HepG2 (cell line): ENCODE results near the gene ZNF292. TPM values are rescaled to one million over a fixed set of nuclear protein-coding genes. Genes with fewer than 3 reads are reported as not detected.

Source experiments
- ATM ChIP-seq: fragments of 450-650 bp; IDR thresholded peaks from 2 replicates; pipeline ENCODE4 v1.7.1; 2017; ENCODE audit warnings: mild to moderate bottlenecking, borderline replicate concordance
- FOXM1 ChIP-seq: sonication (generic); formaldehyde crosslinking; IDR thresholded peaks from 2 replicates; pipeline ENCODE4 v1.5.0; 2020; ENCODE audit warnings: missing genetic modification reagents
- LCORL ChIP-seq, 2 experiments: fragments of 450-650 bp in 1 of 2; sonication (generic) in 1 of 2; formaldehyde crosslinking in 1 of 2; IDR thresholded peaks; 2 replicates each; pipeline versions ENCODE4 v1.5.0 to v1.6.1; 2017 to 2020; ENCODE audit warnings: antibody characterized with exemption in 1 of 2, missing genetic modification reagents in 1 of 2
- NR2F1 ChIP-seq, 2 experiments: fragments of 450-650 bp in 1 of 2; formaldehyde crosslinking in 1 of 2; IDR thresholded peaks; 2 replicates each; pipeline versions ENCODE4 v1.5.0 to v1.6.1; 2016 to 2020; ENCODE audit warnings: mild to moderate bottlenecking in 1 of 2, missing compliant biosample characterization in 1 of 2, missing genetic modification reagents in 1 of 2, moderate library complexity in 1 of 2
- ONECUT2 ChIP-seq: sonication (generic); formaldehyde crosslinking; IDR thresholded peaks from 2 replicates; pipeline ENCODE4 v1.4.0; 2020; ENCODE audit warnings: missing genetic modification reagents
- PHB2 ChIP-seq: fragments of 450-650 bp; IDR thresholded peaks from 2 replicates; pipeline ENCODE4 v1.6.1; 2018; ENCODE audit not compliant: partially characterized antibody
- RFXANK ChIP-seq: IDR thresholded peaks from 2 replicates; pipeline ENCODE4 v1.6.1; 2016
- SP140L ChIP-seq: sonication (generic); formaldehyde crosslinking; IDR thresholded peaks from 2 replicates; pipeline ENCODE4 v1.4.0; 2020; ENCODE audit warnings: missing genetic modification reagents, borderline replicate concordance
- SUZ12 ChIP-seq: fragments of 150-350 bp; IDR thresholded peaks from 2 replicates; pipeline ENCODE4 v1.6.1; 2014; ENCODE audit warnings: low read depth, low read length
- TSC22D2 ChIP-seq: sonication (generic); formaldehyde crosslinking; IDR thresholded peaks from 2 replicates; pipeline ENCODE4 v1.5.1; 2020; ENCODE audit warnings: missing genetic modification reagents, mild to moderate bottlenecking, borderline replicate concordance
- ZNF557 ChIP-seq: sonication (generic); formaldehyde crosslinking; IDR thresholded peaks from 2 replicates; pipeline ENCODE4 v1.4.0; 2020; ENCODE audit warnings: missing genetic modification reagents
- ZNF746 ChIP-seq: sonication (generic); formaldehyde crosslinking; IDR thresholded peaks from 2 replicates; pipeline ENCODE4 v1.8.0; 2022; ENCODE audit warnings: mild to moderate bottlenecking, missing genetic modification reagents
- ZNF776 ChIP-seq: sonication (generic); formaldehyde crosslinking; IDR thresholded peaks from 2 replicates; pipeline ENCODE4 v1.4.0; 2020; ENCODE audit warnings: mild to moderate bottlenecking, missing genetic modification reagents
- polyA plus RNA-seq, 8 experiments: library from polyadenylated mRNA; depleted of rRNA in 3 of 8; stranded (reverse) in 7 of 8; unstranded in 1 of 8; fragments of >200 nt; fragmentation: Illumina TruSeq in 4 of 8; extraction: Trizol in 4 of 8; gene quantifications; 2 replicates each; pipeline versions ENCODE4 v1.2.1 to v1.2.3, GENCODE V29; 2011 to 2016; ENCODE audit warnings: low read depth in 4 of 8, missing spikeins in 1 of 8, mixed read lengths in 1 of 8; ENCODE audit not compliant: insufficient read depth in 1 of 8
- total RNA-seq, 5 experiments: library from RNA; depleted of rRNA; stranded (reverse); fragments of >200 nt; fragmentation: Illumina TruSeq; extraction: Trizol; gene quantifications; 2 replicates each; pipeline ENCODE4 v1.2.3, GENCODE V29; 2016; ENCODE audit warnings: low read depth in 1 of 5
- TF ChIP-seq, protein P1 (sequence below): sonication (generic); formaldehyde crosslinking; IDR thresholded peaks from 2 replicates; pipeline ENCODE4 v1.4.0; 2020; ENCODE audit warnings: missing genetic modification reagents, mild to moderate bottlenecking, borderline replicate concordance
- TF ChIP-seq, protein P2 (sequence below): sonication (generic); formaldehyde crosslinking; IDR thresholded peaks from 2 replicates; pipeline ENCODE4 v1.8.1; 2023; ENCODE audit warnings: mild to moderate bottlenecking, missing genetic modification reagents, borderline replicate concordance
- TF ChIP-seq, protein P3 (sequence below): sonication (generic); formaldehyde crosslinking; IDR thresholded peaks from 2 replicates; pipeline ENCODE4 v1.4.0; 2020; ENCODE audit warnings: missing genetic modification reagents
- TF ChIP-seq, protein P4 (sequence below): sonication (generic); formaldehyde crosslinking; IDR thresholded peaks from 2 replicates; pipeline ENCODE4 v1.4.0; 2020; ENCODE audit warnings: mild to moderate bottlenecking, missing genetic modification reagents
- TF ChIP-seq, protein P5 (sequence below): sonication (generic); formaldehyde crosslinking; IDR thresholded peaks from 2 replicates; pipeline ENCODE4 v1.8.0; 2022; ENCODE audit warnings: mild to moderate bottlenecking, missing genetic modification reagents

ZNF292 gene
- total and polyA plus RNA-seq, 2 of the 13 experiments (the other 11 are each of a cell fraction or from before 2014, with no cell fraction given), result 9.9 to 12.8 TPM

DNA sequence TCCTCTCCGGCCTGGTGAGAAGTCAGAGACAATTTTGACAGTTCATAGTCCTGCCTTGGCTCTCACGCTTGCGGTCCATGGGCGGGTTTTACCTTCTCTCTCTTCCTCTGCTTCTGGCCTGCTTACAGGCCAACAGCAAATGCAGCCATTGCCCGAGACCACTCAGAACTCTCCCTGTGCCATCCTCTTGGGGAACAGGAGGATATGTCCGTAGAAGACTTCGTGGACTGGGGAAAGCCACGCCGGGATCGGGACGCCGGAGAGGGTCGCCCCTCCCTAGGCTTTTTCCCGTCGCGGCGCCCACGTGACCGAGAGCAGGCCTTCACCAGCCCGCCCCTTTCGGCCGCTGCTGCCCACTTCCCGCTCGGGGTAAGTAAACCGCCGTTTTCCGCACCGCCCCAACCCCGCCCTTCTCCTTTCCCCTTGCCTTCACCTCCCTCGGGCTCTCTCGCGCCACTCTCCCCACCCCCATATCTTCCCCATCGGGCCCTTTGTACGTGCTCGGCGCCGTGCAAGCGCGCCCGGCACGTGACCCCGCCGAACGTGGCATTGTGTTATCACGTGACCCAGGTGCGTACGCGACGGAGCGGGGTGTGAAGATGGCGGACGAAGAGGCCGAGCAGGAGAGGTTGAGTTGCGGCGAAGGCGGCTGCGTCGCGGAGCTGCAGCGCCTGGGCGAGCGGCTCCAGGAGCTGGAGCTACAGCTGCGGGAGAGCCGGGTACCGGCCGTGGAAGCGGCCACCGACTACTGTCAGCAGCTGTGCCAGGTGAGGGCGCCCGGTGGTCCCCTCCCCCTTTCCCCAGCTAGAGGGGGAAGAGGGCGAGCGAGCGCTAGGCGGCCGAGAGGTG lies at the start of gene ZNF292 (continued):
- TF ChIP-seq, protein P1, sequence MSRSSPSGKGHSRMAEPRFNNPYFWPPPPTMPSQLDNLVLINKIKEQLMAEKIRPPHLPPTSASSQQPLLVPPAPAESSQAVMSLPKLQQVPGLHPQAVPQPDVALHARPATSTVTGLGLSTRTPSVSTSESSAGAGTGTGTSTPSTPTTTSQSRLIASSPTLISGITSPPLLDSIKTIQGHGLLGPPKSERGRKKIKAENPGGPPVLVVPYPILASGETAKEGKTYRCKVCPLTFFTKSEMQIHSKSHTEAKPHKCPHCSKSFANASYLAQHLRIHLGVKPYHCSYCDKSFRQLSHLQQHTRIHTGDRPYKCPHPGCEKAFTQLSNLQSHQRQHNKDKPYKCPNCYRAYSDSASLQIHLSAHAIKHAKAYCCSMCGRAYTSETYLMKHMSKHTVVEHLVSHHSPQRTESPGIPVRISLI (CRISPR knock-in tag), result no peak
- TF ChIP-seq NR2F1 (CRISPR knock-in tag; IDR thresholded peaks at IDR 0.05) (peak in 1 of 2 experiments; percentile 33; a peak in 1 of 4 replicates), SUZ12 (no peak), FOXM1 (CRISPR knock-in tag) (no peak), PHB2 (no peak), ZNF746 (peak; percentile 85), ONECUT2 (CRISPR knock-in tag) (no peak), SP140L (CRISPR knock-in tag) (0 out of 2 replicates have a peak, but pooled peaks have one; percentile 47), ZNF557 (CRISPR knock-in tag) (peak; percentile 82), TSC22D2 (no peak), LCORL (IDR thresholded peaks at IDR 0.05) (peak; percentile 78), LCORL (CRISPR knock-in tag; IDR thresholded peaks at IDR 0.05) (peak; percentile 59), ZNF776 (CRISPR knock-in tag) (peak; percentile 100), ATM (no peak), RFXANK (CRISPR knock-in tag) (no peak)
- TF ChIP-seq, protein P2, sequence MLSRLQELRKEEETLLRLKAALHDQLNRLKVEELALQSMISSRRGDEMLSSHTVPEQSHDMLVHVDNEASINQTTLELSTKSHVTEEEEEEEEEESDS (CRISPR knock-in tag), result 0 out of 2 replicates have a peak, but pooled peaks have one; percentile 57
- TF ChIP-seq, protein P3, sequence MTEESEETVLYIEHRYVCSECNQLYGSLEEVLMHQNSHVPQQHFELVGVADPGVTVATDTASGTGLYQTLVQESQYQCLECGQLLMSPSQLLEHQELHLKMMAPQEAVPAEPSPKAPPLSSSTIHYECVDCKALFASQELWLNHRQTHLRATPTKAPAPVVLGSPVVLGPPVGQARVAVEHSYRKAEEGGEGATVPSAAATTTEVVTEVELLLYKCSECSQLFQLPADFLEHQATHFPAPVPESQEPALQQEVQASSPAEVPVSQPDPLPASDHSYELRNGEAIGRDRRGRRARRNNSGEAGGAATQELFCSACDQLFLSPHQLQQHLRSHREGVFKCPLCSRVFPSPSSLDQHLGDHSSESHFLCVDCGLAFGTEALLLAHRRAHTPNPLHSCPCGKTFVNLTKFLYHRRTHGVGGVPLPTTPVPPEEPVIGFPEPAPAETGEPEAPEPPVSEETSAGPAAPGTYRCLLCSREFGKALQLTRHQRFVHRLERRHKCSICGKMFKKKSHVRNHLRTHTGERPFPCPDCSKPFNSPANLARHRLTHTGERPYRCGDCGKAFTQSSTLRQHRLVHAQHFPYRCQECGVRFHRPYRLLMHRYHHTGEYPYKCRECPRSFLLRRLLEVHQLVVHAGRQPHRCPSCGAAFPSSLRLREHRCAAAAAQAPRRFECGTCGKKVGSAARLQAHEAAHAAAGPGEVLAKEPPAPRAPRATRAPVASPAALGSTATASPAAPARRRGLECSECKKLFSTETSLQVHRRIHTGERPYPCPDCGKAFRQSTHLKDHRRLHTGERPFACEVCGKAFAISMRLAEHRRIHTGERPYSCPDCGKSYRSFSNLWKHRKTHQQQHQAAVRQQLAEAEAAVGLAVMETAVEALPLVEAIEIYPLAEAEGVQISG (CRISPR knock-in tag), result peak; percentile 83
- TF ChIP-seq, protein P4, sequence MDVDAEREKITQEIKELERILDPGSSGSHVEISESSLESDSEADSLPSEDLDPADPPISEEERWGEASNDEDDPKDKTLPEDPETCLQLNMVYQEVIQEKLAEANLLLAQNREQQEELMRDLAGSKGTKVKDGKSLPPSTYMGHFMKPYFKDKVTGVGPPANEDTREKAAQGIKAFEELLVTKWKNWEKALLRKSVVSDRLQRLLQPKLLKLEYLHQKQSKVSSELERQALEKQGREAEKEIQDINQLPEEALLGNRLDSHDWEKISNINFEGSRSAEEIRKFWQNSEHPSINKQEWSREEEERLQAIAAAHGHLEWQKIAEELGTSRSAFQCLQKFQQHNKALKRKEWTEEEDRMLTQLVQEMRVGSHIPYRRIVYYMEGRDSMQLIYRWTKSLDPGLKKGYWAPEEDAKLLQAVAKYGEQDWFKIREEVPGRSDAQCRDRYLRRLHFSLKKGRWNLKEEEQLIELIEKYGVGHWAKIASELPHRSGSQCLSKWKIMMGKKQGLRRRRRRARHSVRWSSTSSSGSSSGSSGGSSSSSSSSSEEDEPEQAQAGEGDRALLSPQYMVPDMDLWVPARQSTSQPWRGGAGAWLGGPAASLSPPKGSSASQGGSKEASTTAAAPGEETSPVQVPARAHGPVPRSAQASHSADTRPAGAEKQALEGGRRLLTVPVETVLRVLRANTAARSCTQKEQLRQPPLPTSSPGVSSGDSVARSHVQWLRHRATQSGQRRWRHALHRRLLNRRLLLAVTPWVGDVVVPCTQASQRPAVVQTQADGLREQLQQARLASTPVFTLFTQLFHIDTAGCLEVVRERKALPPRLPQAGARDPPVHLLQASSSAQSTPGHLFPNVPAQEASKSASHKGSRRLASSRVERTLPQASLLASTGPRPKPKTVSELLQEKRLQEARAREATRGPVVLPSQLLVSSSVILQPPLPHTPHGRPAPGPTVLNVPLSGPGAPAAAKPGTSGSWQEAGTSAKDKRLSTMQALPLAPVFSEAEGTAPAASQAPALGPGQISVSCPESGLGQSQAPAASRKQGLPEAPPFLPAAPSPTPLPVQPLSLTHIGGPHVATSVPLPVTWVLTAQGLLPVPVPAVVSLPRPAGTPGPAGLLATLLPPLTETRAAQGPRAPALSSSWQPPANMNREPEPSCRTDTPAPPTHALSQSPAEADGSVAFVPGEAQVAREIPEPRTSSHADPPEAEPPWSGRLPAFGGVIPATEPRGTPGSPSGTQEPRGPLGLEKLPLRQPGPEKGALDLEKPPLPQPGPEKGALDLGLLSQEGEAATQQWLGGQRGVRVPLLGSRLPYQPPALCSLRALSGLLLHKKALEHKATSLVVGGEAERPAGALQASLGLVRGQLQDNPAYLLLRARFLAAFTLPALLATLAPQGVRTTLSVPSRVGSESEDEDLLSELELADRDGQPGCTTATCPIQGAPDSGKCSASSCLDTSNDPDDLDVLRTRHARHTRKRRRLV (CRISPR knock-in tag), result no peak
- TF ChIP-seq, protein P5, sequence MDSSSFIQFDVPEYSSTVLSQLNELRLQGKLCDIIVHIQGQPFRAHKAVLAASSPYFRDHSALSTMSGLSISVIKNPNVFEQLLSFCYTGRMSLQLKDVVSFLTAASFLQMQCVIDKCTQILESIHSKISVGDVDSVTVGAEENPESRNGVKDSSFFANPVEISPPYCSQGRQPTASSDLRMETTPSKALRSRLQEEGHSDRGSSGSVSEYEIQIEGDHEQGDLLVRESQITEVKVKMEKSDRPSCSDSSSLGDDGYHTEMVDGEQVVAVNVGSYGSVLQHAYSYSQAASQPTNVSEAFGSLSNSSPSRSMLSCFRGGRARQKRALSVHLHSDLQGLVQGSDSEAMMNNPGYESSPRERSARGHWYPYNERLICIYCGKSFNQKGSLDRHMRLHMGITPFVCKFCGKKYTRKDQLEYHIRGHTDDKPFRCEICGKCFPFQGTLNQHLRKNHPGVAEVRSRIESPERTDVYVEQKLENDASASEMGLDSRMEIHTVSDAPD (CRISPR knock-in tag), result peak; percentile 82
